OCI-LY1 (cell line): Measurements from ENCODE around the gene IGLL5.

Source experiments
- H2AFZ ChIP-seq: fragments of 200-600 bp; sonication (generic), shearing (Covaris generic); 2 replicates; pipeline ENCODE4 v1.6.0; 2014; ENCODE audit warnings: antibody characterized with exemption, mild to moderate bottlenecking, low read length
- H3F3A ChIP-seq: fragments of 200-600 bp; sonication (generic), shearing (Covaris generic); 2 replicates; pipeline ENCODE4 v1.6.0; 2014; ENCODE audit warnings: mild to moderate bottlenecking, antibody characterized with exemption, low read length, moderate library complexity; ENCODE audit not compliant: insufficient read depth
- H3K27ac ChIP-seq: fragments of 200-600 bp; sonication (generic); 2 replicates; pipeline ENCODE4 v1.5.1; 2014; ENCODE audit warnings: low read length, mixed run types, mild to moderate bottlenecking, low read depth; ENCODE audit not compliant: poor library complexity, severe bottlenecking
- H3K27me3 ChIP-seq: fragments of 200-600 bp; sonication (generic); 2 replicates; pipeline ENCODE4 v1.6.0; 2014; ENCODE audit warnings: antibody characterized with exemption, mild to moderate bottlenecking, low read length, moderate library complexity; ENCODE audit not compliant: insufficient read depth
- H3K36me3 ChIP-seq: fragments of 200-600 bp; sonication (generic); 2 replicates; pipeline ENCODE4 v1.6.1; 2014; ENCODE audit warnings: mild to moderate bottlenecking, antibody characterized with exemption, low read length, moderate library complexity, mixed read lengths; ENCODE audit not compliant: insufficient read depth
- H3K4me1 ChIP-seq: fragments of 200-600 bp; sonication (generic); 2 replicates; pipeline ENCODE4 v1.5.1; 2014; ENCODE audit warnings: mild to moderate bottlenecking, low read length, moderate library complexity; ENCODE audit not compliant: insufficient read depth, severe bottlenecking
- H3K4me2 ChIP-seq: fragments of 200-600 bp; sonication (generic), shearing (Covaris generic); 2 replicates; pipeline ENCODE4 v1.6.1; 2014; ENCODE audit warnings: low read length
- H3K4me3 ChIP-seq: fragments of 200-600 bp; sonication (generic); 2 replicates; pipeline ENCODE4 v1.5.1; 2014; ENCODE audit warnings: low read length, low read depth, mild to moderate bottlenecking, mixed read lengths; ENCODE audit not compliant: poor library complexity, severe bottlenecking
- H3K79me2 ChIP-seq: fragments of 200-600 bp; shearing (Covaris generic); 2 replicates; pipeline ENCODE4 v1.6.1; 2016; ENCODE audit warnings: mixed run types, low read length, mixed read lengths; ENCODE audit not compliant: insufficient read depth
- H3K9ac ChIP-seq: fragments of 200-600 bp; sonication (generic), shearing (Covaris generic); 2 replicates; pipeline ENCODE4 v1.6.1; 2014; ENCODE audit warnings: mild to moderate bottlenecking, low read length, mixed read lengths
- H3K9me2 ChIP-seq: fragments of 200-600 bp; sonication (generic), shearing (Covaris generic); 2 replicates; pipeline ENCODE4 v1.6.1; 2014; ENCODE audit warnings: low read depth, mild to moderate bottlenecking, low read length, mixed read lengths
- H3K9me3 ChIP-seq: fragments of 200-600 bp; shearing (Covaris generic); 2 replicates; pipeline ENCODE4 v1.6.1; 2014; ENCODE audit warnings: low read length, mixed read lengths
- H4K20me1 ChIP-seq: fragments of 200-600 bp; sonication (generic), shearing (Covaris generic); 2 replicates; pipeline ENCODE4 v1.6.0; 2016; ENCODE audit warnings: mild to moderate bottlenecking, low read length; ENCODE audit not compliant: insufficient read depth
- EZH2 ChIP-seq: fragments of 200-600 bp; sonication (generic), shearing (Covaris generic); IDR thresholded peaks from 2 replicates; pipeline ENCODE4 v1.8.0; 2017; ENCODE audit warnings: borderline replicate concordance, mixed run types, mild to moderate bottlenecking, antibody characterized with exemption, low read length, moderate library complexity, mixed read lengths
- TF ChIP-seq, protein P1 (sequence below): fragments of 200-600 bp; sonication (generic), shearing (Covaris generic); IDR thresholded peaks from 2 replicates; pipeline ENCODE4 v1.5.1; 2017; ENCODE audit warnings: mild to moderate bottlenecking, antibody characterized with exemption, low read length, moderate library complexity, mixed read lengths

Gene IGLL5

DNA sequence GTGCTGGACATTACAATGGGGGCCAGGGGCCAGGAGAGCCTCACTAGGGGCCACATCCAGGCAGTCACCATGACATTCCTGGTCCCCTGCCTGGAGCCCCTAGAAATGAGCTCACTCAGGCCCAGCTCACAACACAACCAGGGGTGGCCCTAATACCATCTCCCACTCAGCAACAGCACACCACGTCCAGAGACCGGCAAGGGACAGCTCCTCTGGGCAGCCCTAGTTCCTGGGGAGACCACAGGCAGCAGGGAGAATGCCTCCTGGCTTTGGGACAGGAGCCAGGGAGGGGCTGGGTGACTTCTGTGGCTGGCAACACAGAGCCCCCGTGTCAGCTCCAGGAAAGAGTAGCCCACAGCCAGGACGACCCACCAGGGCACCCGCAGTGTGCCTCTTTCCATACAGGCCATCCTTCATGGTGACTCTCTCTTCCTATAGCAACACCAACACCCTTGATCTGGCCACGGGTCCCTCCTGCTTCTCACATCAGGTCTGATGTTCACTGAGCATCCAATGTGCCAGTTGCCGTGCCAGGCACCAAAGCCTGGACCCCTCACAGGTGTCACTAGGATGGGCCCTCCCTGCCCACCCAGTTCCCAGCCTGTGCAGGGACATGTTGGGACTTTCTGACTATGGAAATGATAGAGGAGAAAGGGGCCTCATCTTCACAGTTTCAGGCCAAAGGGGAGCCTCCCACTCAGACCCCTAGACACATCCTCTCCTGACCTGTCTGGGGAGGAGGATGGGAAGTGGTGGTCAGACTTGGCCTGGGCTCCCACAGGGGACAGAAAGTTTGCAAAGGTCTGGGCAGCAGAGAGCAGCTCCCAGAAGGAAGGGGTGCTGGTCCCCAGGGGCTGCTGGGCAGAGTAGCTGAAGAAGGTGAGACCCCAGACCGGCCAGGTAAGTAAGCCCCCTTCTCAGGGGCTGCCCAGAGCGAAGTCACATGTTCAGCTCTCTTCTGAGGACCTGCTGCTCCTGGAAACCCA lies 43.2 kb downstream of the IGLL5 start:
- peaks cover 6% of the 10 kb centered on the region; the same call in 1 of the 2 replicates for H3F3A ChIP-seq
- no peaks in the 10 kb centered on the region for H3K9me2 ChIP-seq
- peak overlapping the region; percentile 99 for H3K27ac ChIP-seq
- H3K4me2 ChIP-seq = peak overlapping the region; percentile 45; the same call in 1 of the 2 replicates
- H3K4me1 ChIP-seq = peaks cover 98% of the 10 kb centered on the region
- peak overlapping the region; percentile 83 for H3K9ac ChIP-seq
- no peaks in the 10 kb centered on the region for H3K36me3 ChIP-seq
- no peak overlapping the region for H2AFZ ChIP-seq
- no peak overlapping the region for H3K4me3 ChIP-seq
- no peaks in the 10 kb centered on the region for H4K20me1 ChIP-seq
- H3K79me2 ChIP-seq = no peaks in the 10 kb centered on the region
- TF ChIP-seq EZH2 = no peak
- TF ChIP-seq, protein P1, sequence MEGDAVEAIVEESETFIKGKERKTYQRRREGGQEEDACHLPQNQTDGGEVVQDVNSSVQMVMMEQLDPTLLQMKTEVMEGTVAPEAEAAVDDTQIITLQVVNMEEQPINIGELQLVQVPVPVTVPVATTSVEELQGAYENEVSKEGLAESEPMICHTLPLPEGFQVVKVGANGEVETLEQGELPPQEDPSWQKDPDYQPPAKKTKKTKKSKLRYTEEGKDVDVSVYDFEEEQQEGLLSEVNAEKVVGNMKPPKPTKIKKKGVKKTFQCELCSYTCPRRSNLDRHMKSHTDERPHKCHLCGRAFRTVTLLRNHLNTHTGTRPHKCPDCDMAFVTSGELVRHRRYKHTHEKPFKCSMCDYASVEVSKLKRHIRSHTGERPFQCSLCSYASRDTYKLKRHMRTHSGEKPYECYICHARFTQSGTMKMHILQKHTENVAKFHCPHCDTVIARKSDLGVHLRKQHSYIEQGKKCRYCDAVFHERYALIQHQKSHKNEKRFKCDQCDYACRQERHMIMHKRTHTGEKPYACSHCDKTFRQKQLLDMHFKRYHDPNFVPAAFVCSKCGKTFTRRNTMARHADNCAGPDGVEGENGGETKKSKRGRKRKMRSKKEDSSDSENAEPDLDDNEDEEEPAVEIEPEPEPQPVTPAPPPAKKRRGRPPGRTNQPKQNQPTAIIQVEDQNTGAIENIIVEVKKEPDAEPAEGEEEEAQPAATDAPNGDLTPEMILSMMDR = no peak
- H3K27me3 ChIP-seq = no peaks in the 10 kb centered on the region
- no peaks in the 10 kb centered on the region for H3K9me3 ChIP-seq

DNA sequence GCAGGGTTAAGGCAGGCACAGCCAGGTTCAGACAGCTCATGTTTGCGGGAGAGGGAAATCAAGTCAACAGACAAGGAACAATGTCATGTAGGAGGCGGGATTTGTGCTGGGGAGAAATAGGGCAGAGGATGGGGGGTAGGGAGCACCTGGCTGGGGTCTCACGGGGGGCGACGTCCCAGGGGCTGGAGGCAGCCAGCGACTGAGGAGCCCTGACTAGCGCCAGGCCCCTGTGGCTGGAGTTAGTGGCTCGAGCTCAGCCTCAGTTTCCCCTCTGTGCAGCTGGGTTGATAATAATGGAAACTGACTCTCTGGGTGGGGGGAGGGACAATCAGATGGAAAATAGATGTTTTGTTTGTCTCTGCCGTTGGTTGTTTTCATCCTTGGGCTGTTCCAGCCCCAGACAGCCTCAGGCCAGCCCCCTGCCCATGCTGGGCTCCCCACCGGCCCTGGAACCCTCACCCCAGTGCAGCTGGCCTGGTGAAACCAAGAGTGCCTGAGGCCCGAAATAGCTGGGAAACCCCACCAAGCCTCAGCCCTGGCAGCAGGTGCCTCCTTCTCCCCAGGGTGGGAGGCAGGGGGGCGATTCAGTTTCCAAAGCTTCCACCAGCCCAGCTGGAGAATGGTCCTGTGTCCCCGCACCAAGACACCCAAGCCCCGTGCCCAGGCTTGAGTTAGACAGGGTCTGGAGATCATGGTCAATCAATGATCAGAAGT lies 44.1 kb downstream of the IGLL5 start:
- peak overlapping the region; percentile 45 for H3K4me2 ChIP-seq

DNA sequence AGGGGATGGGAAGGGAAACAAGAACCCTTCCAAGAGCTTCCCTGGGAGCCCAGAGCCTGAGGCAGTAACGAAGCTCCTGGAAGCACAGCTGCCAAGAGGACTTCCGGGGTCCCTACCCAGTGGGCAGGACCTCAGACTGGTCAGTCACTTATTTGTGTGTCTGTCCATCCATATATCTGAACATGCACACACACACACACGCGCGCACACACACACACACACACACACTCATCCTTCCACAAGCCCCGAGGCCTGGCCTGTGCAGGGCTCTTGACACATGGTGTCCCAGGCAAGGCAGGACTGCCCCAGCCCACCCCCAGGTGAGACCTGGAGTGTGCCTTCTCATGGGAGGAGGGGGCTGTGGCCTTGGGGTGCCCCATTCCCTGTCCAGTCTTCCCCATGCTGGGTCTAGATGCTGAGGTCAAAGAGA lies 44.9 kb downstream of the IGLL5 start:
- TF ChIP-seq, protein P1 = no peak
- no peak for TF ChIP-seq EZH2
- Histone ChIP-seq H3K4me2 (peak overlapping the region; percentile 45), H3K9me3 (no peaks in the 10 kb centered on the region), H3K9ac (peak overlapping the region; percentile 83), H4K20me1 (no peaks in the 10 kb centered on the region), H3K36me3 (no peaks in the 10 kb centered on the region), H2AFZ (no peak overlapping the region), H3K4me3 (no peak overlapping the region), H3K27ac (peak overlapping the region; percentile 99), H3K79me2 (no peaks in the 10 kb centered on the region), H3K4me1 (peaks cover 99% of the 10 kb centered on the region), H3K9me2 (no peaks in the 10 kb centered on the region), H3K27me3 (no peaks in the 10 kb centered on the region), H3F3A (no peaks in the 10 kb centered on the region)

More for the DNA sequence above, 44.1 kb downstream of the IGLL5 start:
- no peaks in the 10 kb centered on the region for H3K27me3 ChIP-seq
- peaks cover 98% of the 10 kb centered on the region for H3K4me1 ChIP-seq
- no peak overlapping the region for H2AFZ ChIP-seq
- TF ChIP-seq EZH2 = no peak
- TF ChIP-seq, protein P1 = no peak
- no peak overlapping the region for H3K4me3 ChIP-seq
- H3F3A ChIP-seq = no peaks in the 10 kb centered on the region
- no peaks in the 10 kb centered on the region for H3K36me3 ChIP-seq
- no peaks in the 10 kb centered on the region for H3K79me2 ChIP-seq
- peak overlapping the region; percentile 83 for H3K9ac ChIP-seq
- H3K27ac ChIP-seq = peak overlapping the region; percentile 99
- no peaks in the 10 kb centered on the region for H4K20me1 ChIP-seq
- no peaks in the 10 kb centered on the region for H3K9me3 ChIP-seq
- no peaks in the 10 kb centered on the region for H3K9me2 ChIP-seq
